ENCODE data around the gene AIF1L.

- TF ChIP-seq POLR2AphosphoS5 (IDR thresholded peaks at IDR 0.05; ENCODE audit: low read depth, low read length) (no peak), POLR2A (IDR thresholded peaks at IDR 0.05; ENCODE audit: low read depth, low read length) (no peak)
Observed at GRCh38 chr9:131096269-131097125, at the start of gene AIF1L.

All from GM12892 (cell line).